Fibroblast of lung (primary cell): Measurements from ENCODE around the gene UBXN2A. TPM values are rescaled to one million over a fixed set of nuclear protein-coding genes. Genes with fewer than 3 reads are reported as not detected.

Experiments
- DNase-seq, 2 donors: peaks; one replicate each; pipeline versions ENCODE4 v3.0.0 to v3.0.0-alpha.2; 2010; ENCODE audit warnings: low read depth in 2 of 2
- H2AFZ ChIP-seq: 2 replicates; pipeline ENCODE4 v1.5.1; 2012; ENCODE audit warnings: low read length, control low read depth, inconsistent platforms
- H3K27ac ChIP-seq: 2 replicates; pipeline ENCODE4 v1.5.1; 2011; ENCODE audit warnings: low read length, control low read depth; ENCODE audit not compliant: insufficient read depth
- H3K27me3 ChIP-seq: 2 replicates; pipeline ENCODE4 v1.5.1; 2011; ENCODE audit warnings: mild to moderate bottlenecking, low read length; ENCODE audit not compliant: control insufficient read depth, insufficient read depth
- H3K36me3 ChIP-seq: 2 replicates; pipeline ENCODE4 v1.5.1; 2011; ENCODE audit warnings: low read length; ENCODE audit not compliant: control insufficient read depth, insufficient read depth
- H3K4me1 ChIP-seq: 2 replicates; pipeline ENCODE4 v1.5.1; 2011; ENCODE audit warnings: low read length; ENCODE audit not compliant: control insufficient read depth, insufficient read depth; ENCODE audit errors: extremely low read depth
- H3K4me2 ChIP-seq: 2 replicates; pipeline ENCODE4 v1.5.1; 2011; ENCODE audit warnings: low read length, control low read depth; ENCODE audit not compliant: insufficient read depth; ENCODE audit errors: extremely low read depth
- H3K4me3 ChIP-seq, 4 experiments: fragments of 200-600 bp in 1 of 4; sonication (generic) in 1 of 4; replicated peaks in 1 of 4; 2 replicates each; pipeline ENCODE4 v1.5.1; 2011 to 2016; ENCODE audit warnings: low read length in 4 of 4, low read depth in 3 of 4, mild to moderate bottlenecking in 3 of 4, control low read depth in 2 of 4, inconsistent platforms in 1 of 4, mixed read lengths in 1 of 4; ENCODE audit not compliant: insufficient read depth in 1 of 4; ENCODE audit errors: control extremely low read depth in 1 of 4
- H3K79me2 ChIP-seq: 2 replicates; pipeline ENCODE4 v1.5.1; 2012; ENCODE audit warnings: mild to moderate bottlenecking, low read length, inconsistent platforms; ENCODE audit not compliant: control insufficient read depth, insufficient read depth
- H3K9ac ChIP-seq: 2 replicates; pipeline ENCODE4 v1.5.1; 2011; ENCODE audit warnings: mild to moderate bottlenecking, low read length, control low read depth; ENCODE audit not compliant: insufficient read depth
- H3K9me3 ChIP-seq: 2 replicates; pipeline ENCODE4 v1.5.1; 2012; ENCODE audit warnings: low read depth, low read length; ENCODE audit not compliant: control insufficient read depth, insufficient read depth
- H4K20me1 ChIP-seq: 2 replicates; pipeline ENCODE4 v1.5.1; 2011; ENCODE audit warnings: low read length; ENCODE audit not compliant: control insufficient read depth, insufficient read depth; ENCODE audit errors: extremely low read depth
- CTCF ChIP-seq, 2 donors: IDR thresholded peaks in 1 of 2; conservative IDR thresholded peaks in 1 of 2; 1 replicate in 1 of 2; 2 replicates in 1 of 2; pipeline ENCODE4 v1.5.1; 2011 to 2012; ENCODE audit warnings: low read length in 2 of 2, control low read depth in 1 of 2, inconsistent platforms in 1 of 2, low read depth in 1 of 2, mild to moderate bottlenecking in 1 of 2
- EZH2 ChIP-seq: IDR thresholded peaks from 2 replicates; pipeline ENCODE4 v1.5.1; 2012; ENCODE audit warnings: low read length, control low read depth, mild to moderate bottlenecking; ENCODE audit errors: missing control alignments
- polyA plus RNA-seq, 2 donors: library from polyadenylated mRNA; depleted of rRNA in 1 of 2; stranded (reverse) in 1 of 2; unstranded in 1 of 2; fragments of >200 nt; gene quantifications; 2 replicates each; pipeline ENCODE4 v1.2.1, GENCODE V29; 2011 to 2012; ENCODE audit warnings: missing spikeins in 1 of 2
- total RNA-seq: library from RNA; depleted of rRNA; stranded (reverse); fragments of >200 nt; gene quantifications from 2 replicates; pipeline ENCODE4 v1.2.1, GENCODE V29; 2014

Gene UBXN2A
- total and polyA plus RNA-seq, 2 donors (not counting 1 experiment from before 2014, with no cell fraction given) = 12.8 to 12.9 TPM

DNA sequence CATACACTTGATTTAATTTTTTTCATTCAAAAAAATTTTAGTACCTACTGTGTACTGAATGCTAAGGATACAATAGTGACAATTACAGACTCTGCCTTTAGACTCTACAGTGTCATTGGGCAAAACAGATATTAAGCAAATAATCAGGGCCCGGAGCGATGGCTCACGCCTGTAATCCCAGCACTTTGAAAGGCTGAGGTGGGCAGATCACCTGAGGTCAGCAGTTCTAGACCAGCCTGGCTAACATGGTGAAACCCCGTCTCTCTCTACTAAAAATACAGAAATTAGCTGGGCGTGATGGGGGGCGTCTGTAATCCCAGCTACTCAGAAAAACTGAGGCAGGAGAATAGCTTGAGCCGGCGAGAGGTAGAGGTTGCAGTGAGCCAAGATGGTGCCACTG, 1.4 kb downstream of the UBXN2A start:
- H3K27ac ChIP-seq = no peak overlapping the region
- H3K4me2 ChIP-seq = peak overlapping the region; percentile 89
- no peak overlapping the region for H2AFZ ChIP-seq
- no peak overlapping the region for H3K9ac ChIP-seq
- H3K27me3 ChIP-seq = no peaks in the 10 kb centered on the region
- TF ChIP-seq EZH2 (no peak), CTCF (conservative IDR thresholded peaks at IDR 0.05 in 1 of 2, IDR thresholded peaks at IDR 0.05 in 1 of 2; ENCODE audit: low read depth in 1 of 2, low read length in 2 of 2) (no peak)
- peaks cover 25% of the 10 kb centered on the region for H3K79me2 ChIP-seq
- H3K4me1 ChIP-seq = peaks cover 4% of the 10 kb centered on the region
- peak overlapping the region in 3 of 4 experiments; percentile 82 to 84 (median 82) for H3K4me3 ChIP-seq
- H3K9me3 ChIP-seq = no peaks in the 10 kb centered on the region
- DNase-seq = no peak
- H4K20me1 ChIP-seq = no peaks in the 10 kb centered on the region
- no peaks in the 10 kb centered on the region for H3K36me3 ChIP-seq

- no peak overlapping the region for H3K27ac ChIP-seq
- no peak overlapping the region for H3K4me3 ChIP-seq
- TF ChIP-seq EZH2 (no peak), CTCF (conservative IDR thresholded peaks at IDR 0.05 in 1 of 2, IDR thresholded peaks at IDR 0.05 in 1 of 2; ENCODE audit: low read depth in 1 of 2, low read length in 2 of 2) (no peak)
- no peak for DNase-seq
- H3K27me3 ChIP-seq = no peaks in the 10 kb centered on the region
- H3K9ac ChIP-seq = no peak overlapping the region
- H4K20me1 ChIP-seq = no peaks in the 10 kb centered on the region
- no peak overlapping the region for H3K4me2 ChIP-seq
- H3K36me3 ChIP-seq = no peaks in the 10 kb centered on the region
- no peaks in the 10 kb centered on the region for H3K9me3 ChIP-seq
- H3K4me1 ChIP-seq = peaks cover 4% of the 10 kb centered on the region
- peaks cover 27% of the 10 kb centered on the region for H3K79me2 ChIP-seq
- no peak overlapping the region for H2AFZ ChIP-seq
These were observed 3.4 kb downstream of the UBXN2A start for GRCh38 chr2:23943666-23944065.

GRCh38 chr2:23944527-23944926, 4.3 kb downstream of the UBXN2A start:
- no peak overlapping the region for H3K4me2 ChIP-seq
- no peaks in the 10 kb centered on the region for H3K36me3 ChIP-seq
- no peaks in the 10 kb centered on the region for H4K20me1 ChIP-seq
- no peak overlapping the region for H3K4me3 ChIP-seq
- peaks cover 27% of the 10 kb centered on the region for H3K79me2 ChIP-seq
- H3K27ac ChIP-seq = no peak overlapping the region
- no peak for TF ChIP-seq EZH2
- no peak for TF ChIP-seq CTCF (conservative IDR thresholded peaks at IDR 0.05 in 1 of 2, IDR thresholded peaks at IDR 0.05 in 1 of 2; ENCODE audit: low read depth in 1 of 2, low read length in 2 of 2)
- no peak for DNase-seq
- H3K9ac ChIP-seq = no peak overlapping the region
- H3K4me1 ChIP-seq = peaks cover 4% of the 10 kb centered on the region
- H3K27me3 ChIP-seq = no peaks in the 10 kb centered on the region
- H2AFZ ChIP-seq = no peak overlapping the region
- H3K9me3 ChIP-seq = no peaks in the 10 kb centered on the region
